ENCODE measurements around the gene STXBP6.

DNA sequence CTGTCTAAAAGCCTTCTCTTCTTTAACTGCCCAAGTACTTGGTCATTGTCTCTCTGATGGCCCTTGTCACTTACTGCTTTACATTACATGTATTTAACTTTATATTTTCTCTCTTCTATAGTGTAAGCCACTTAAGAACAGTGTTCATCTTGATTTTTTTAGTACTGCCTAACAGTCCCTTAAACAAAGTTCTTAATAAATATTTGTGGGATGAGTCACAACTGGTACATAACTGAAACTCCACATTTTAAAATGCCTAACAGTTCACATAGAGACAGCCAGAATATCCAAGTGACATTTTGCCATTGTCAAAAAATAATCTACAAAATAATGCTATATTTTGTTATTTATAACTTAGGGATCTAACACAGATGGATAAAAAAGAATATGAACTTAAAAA is 146.6 kb downstream of the STXBP6 start:
- TF ChIP-seq, protein P1, sequence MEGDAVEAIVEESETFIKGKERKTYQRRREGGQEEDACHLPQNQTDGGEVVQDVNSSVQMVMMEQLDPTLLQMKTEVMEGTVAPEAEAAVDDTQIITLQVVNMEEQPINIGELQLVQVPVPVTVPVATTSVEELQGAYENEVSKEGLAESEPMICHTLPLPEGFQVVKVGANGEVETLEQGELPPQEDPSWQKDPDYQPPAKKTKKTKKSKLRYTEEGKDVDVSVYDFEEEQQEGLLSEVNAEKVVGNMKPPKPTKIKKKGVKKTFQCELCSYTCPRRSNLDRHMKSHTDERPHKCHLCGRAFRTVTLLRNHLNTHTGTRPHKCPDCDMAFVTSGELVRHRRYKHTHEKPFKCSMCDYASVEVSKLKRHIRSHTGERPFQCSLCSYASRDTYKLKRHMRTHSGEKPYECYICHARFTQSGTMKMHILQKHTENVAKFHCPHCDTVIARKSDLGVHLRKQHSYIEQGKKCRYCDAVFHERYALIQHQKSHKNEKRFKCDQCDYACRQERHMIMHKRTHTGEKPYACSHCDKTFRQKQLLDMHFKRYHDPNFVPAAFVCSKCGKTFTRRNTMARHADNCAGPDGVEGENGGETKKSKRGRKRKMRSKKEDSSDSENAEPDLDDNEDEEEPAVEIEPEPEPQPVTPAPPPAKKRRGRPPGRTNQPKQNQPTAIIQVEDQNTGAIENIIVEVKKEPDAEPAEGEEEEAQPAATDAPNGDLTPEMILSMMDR (IDR thresholded peaks at IDR 0.05; ENCODE audit: extremely low read depth in 1 of 2, insufficient read depth in 1 of 2, low read depth in 1 of 2, low read length in 2 of 2) = no peak
- TF ChIP-seq EZH2 (IDR thresholded peaks at IDR 0.05; ENCODE audit: borderline replicate concordance, low read depth, low read length, severe bottlenecking) (no peak), FOS (IDR thresholded peaks at IDR 0.05; ENCODE audit: borderline replicate concordance, insufficient read depth, low read length) (no peak), GATA2 (IDR thresholded peaks at IDR 0.05; ENCODE audit: insufficient read depth, insufficient read length, low read depth, low read length) (no peak), POLR2A (IDR thresholded peaks at IDR 0.05; ENCODE audit: low read depth, low read length) (no peak)

Measured in endothelial cell of umbilical vein (primary cell).